Activated CD8-positive, alpha-beta memory T cell treated with anti-CD3 and anti-CD28 coated beads, Interleukin-2, amount 10 ng/mL, durations not matched to agents 7 days and 5 days (primary cell): Measurements from ENCODE around the gene GAS2L1. TPM values are rescaled to one million over a fixed set of nuclear protein-coding genes. Genes with fewer than 3 reads are reported as not detected.

ENCODE experiments used
- ATAC-seq: fragments of 150-1000 bp; cut with Tn5 transposase; one replicate; pipeline ENCODE4 v1.10.0; 2021; ENCODE audit warnings: moderate library complexity
- CTCF ChIA-PET: fragments of 350-600 bp; sonication (Branson Sonifier 250); formaldehyde crosslinking; loops from one replicate; lab custom pipeline; 2021; ENCODE audit warnings: antibody characterized with exemption; lab: Charles Lee
- DNase-seq: peaks from one replicate; pipeline ENCODE4 v3.0.0-alpha.2; 2020
- H3K27ac Mint-ChIP-seq: one replicate; pipeline ENCODE4 v1.8.0; 2021; ENCODE audit warnings: mild to moderate bottlenecking, mixed read lengths
- H3K27me3 Mint-ChIP-seq: one replicate; pipeline ENCODE4 v1.8.0; 2021; ENCODE audit warnings: mixed read lengths
- H3K36me3 Mint-ChIP-seq: one replicate; pipeline ENCODE4 v1.8.0; 2021; ENCODE audit warnings: mild to moderate bottlenecking, mixed read lengths
- H3K4me1 Mint-ChIP-seq: one replicate; pipeline ENCODE4 v1.8.0; 2021; ENCODE audit warnings: mixed read lengths
- H3K4me3 Mint-ChIP-seq: one replicate; pipeline ENCODE4 v1.8.0; 2021; ENCODE audit warnings: mild to moderate bottlenecking, moderate library complexity, mixed read lengths
- H3K9me3 Mint-ChIP-seq: one replicate; pipeline ENCODE4 v1.8.0; 2022; ENCODE audit warnings: low read depth, mixed read lengths
- total RNA-seq, 2 experiments: library from RNA; stranded (reverse); gene quantifications; one replicate each; pipeline ENCODE4 v1.2.3, GENCODE V29; 2021

The GAS2L1 gene
- total RNA-seq, 2 experiments from 2014 or later, result 12.0 to 16.9 TPM

- Mint-ChIP-seq H3K27ac (peak within 1 kb of the TSS; percentile 100), H3K36me3 (peaks cover 48% of the 10 kb centered on the region), H3K9me3 (no peaks in the 10 kb centered on the region), H3K4me1 (peaks cover 43% of the 10 kb centered on the region), H3K4me3 (peak within 1 kb of the TSS; percentile 91), H3K27me3 (no peaks in the 10 kb centered on the region)
- DNase-seq, result peak; percentile 96
- peak; percentile 91 for ATAC-seq
- CTCF ChIA-PET, result interaction anchor here (0.8 to 2.8 kb wide), 6 partner anchors 9 to 113 kb away, joined by 3 to 9 read pairs (median 5); no protein-coding TSS in a partner anchor
Measured at GRCh38 chr22:29267858-29268510, 38.5 kb upstream of the GAS2L1 start, which contains the start of the genes EWSR1 and RHBDD3. EWSR1 (plus strand) TSS chr22:29268268; CDS start chr22:29268337, 69 bp downstream. RHBDD3 (minus strand) TSS chr22:29267981; CDS start chr22:29265626, 2,355 bp downstream.

DNA sequence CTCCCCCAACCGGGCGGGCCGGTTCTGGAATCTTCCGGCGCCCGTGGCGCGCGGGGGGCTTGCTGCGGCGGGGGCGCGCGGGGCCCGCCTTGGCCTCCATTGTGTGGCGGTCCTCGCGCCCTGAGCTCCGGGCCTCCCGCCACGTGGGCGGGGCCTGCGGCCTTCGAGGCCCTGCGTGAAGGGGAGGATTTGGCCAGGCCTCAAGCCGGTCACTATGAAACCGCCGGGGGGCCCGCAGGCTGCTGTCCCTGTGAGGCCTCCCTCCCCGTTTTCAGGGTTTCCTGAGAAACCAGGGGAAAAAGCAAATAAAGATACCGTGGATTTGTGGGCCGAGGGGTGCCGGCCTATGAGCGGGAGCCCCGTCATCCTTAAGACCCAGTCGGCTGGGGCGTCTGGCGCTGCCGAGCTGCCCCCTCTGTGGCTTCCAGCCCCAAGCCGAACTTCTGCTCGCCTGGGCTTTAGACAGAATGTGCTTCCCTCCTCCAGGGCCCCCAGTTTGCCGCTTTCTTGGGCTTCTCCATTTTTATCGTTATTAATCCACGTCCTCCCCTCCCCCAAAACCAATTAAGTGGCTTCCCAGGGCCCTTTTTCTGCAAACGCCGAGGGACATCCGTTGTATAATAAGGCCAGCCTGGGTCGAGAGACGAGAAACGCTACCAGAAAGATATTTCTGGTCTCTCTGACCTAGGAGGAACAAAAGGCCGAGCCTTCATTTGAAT lies 37.8 kb upstream of the GAS2L1 start:
- CTCF ChIA-PET, result interaction anchor here (1.4 to 2.8 kb wide), 3 partner anchors 8 to 66 kb away, joined by 4 to 9 read pairs (median 9); no protein-coding TSS in a partner anchor
- Mint-ChIP-seq H3K27me3 (no peaks in the 10 kb centered on the region), H3K9me3 (no peaks in the 10 kb centered on the region), H3K4me3 (peak overlapping the region; percentile 91), H3K36me3 (peaks cover 55% of the 10 kb centered on the region), H3K4me1 (peaks cover 49% of the 10 kb centered on the region), H3K27ac (peak overlapping the region; percentile 100)
- DNase-seq (peak; percentile 61), ATAC-seq (peak; percentile 26)

DNA sequence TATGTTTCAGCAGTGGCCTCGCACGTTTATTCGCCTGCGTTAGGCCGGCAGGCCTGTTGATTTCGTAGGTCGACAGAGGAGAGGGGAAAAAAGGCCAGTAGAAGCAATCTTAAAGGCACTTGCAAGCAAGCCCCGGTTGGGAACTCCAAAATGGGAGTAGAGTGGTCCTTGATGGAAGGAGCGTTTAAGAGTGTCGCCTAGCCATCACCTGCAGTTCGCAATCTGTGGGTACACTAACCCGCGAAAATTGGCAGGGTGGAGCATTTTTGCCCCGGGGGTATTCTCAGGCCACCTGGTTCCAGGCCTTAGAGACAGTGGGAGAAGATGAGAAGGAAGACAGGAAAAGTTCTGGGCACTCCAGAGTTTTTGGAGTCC lies 37.2 kb upstream of the GAS2L1 start:
- Mint-ChIP-seq H3K27me3 (no peaks in the 10 kb centered on the region), H3K4me1 (peaks cover 49% of the 10 kb centered on the region), H3K36me3 (peaks cover 60% of the 10 kb centered on the region), H3K27ac (peak overlapping the region; percentile 100), H3K9me3 (no peaks in the 10 kb centered on the region), H3K4me3 (peak overlapping the region; percentile 91)
- no peak for ATAC-seq
- no peak for DNase-seq
- CTCF ChIA-PET, result interaction anchor here (1.4 kb wide), 1 partner anchor 10 kb away, joined by 3 read pairs; no protein-coding TSS in a partner anchor

DNA sequence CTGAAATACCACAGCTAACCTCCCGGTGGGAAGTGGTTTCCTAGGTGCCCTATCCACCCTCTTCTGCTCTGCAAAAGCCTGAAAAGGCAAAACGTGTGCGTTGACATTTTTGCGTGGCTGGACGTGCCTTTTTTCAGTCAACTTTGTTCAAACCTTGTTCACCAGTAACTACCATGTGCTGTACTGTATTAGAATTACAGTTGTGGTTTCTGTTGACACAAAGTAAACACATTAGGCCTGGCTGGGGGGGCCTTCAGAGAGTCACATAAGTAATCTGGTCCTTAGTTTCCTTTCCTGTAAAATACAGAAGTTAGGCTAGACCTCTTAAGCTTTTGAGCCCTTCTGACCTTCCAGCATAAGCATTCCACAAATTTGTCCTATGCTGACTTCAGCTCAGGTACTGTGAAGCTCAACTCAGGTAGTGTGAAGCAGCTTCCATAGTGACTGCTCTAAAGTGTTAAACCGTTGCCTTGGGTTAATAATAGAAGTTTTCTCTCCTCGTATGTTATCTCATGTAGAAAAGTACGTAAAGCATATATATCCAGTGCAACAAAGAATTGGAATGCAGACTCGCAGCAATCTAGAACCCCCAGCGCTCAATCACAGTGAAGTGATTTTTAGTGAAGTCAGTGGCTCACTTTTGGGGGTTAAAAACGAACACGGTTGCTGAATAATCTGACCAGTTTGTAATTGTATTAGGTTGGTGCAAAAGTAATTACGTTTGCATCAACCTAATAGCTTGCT lies 36.5 kb upstream of the GAS2L1 start:
- peaks cover 53% of the 10 kb centered on the region for H3K4me1 Mint-ChIP-seq
- peak overlapping the region; percentile 91 for H3K4me3 Mint-ChIP-seq
- no peaks in the 10 kb centered on the region for H3K9me3 Mint-ChIP-seq
- peak; percentile 55 for DNase-seq
- CTCF ChIA-PET, result interaction anchor here (0.8 to 1.4 kb wide), 3 partner anchors 10 to 44 kb away, joined by 3 read pairs; no protein-coding TSS in a partner anchor
- no peaks in the 10 kb centered on the region for H3K27me3 Mint-ChIP-seq
- H3K27ac Mint-ChIP-seq, result peak overlapping the region; percentile 100
- peaks cover 62% of the 10 kb centered on the region for H3K36me3 Mint-ChIP-seq
- no peak for ATAC-seq

GRCh38 chr22:29270475-29271271 lies 35.8 kb upstream of the GAS2L1 start:
- peak overlapping the region; percentile 91 for H3K4me3 Mint-ChIP-seq
- H3K9me3 Mint-ChIP-seq, result no peaks in the 10 kb centered on the region
- ATAC-seq (no peak), DNase-seq (no peak)
- H3K4me1 Mint-ChIP-seq, result peaks cover 59% of the 10 kb centered on the region
- H3K36me3 Mint-ChIP-seq, result peaks cover 68% of the 10 kb centered on the region
- peak overlapping the region; percentile 100 for H3K27ac Mint-ChIP-seq
- no peaks in the 10 kb centered on the region for H3K27me3 Mint-ChIP-seq
- CTCF ChIA-PET, result interaction anchor here (0.8 to 1.4 kb wide), 4 partner anchors 9 to 44 kb away, joined by 3 read pairs; no protein-coding TSS in a partner anchor

GRCh38 chr22:29272624-29273023 lies 33.8 kb upstream of the GAS2L1 start:
- H3K4me1 Mint-ChIP-seq, result peaks cover 62% of the 10 kb centered on the region
- ATAC-seq, result no peak
- H3K4me3 Mint-ChIP-seq, result no peak overlapping the region
- no peak for DNase-seq
- CTCF ChIA-PET, result interaction anchor here (1.2 kb wide), 1 partner anchor 27 kb away, joined by 3 read pairs; no protein-coding TSS in a partner anchor
- no peaks in the 10 kb centered on the region for H3K27me3 Mint-ChIP-seq
- peaks cover 82% of the 10 kb centered on the region for H3K36me3 Mint-ChIP-seq
- H3K27ac Mint-ChIP-seq, result no peak overlapping the region
- no peaks in the 10 kb centered on the region for H3K9me3 Mint-ChIP-seq

DNA sequence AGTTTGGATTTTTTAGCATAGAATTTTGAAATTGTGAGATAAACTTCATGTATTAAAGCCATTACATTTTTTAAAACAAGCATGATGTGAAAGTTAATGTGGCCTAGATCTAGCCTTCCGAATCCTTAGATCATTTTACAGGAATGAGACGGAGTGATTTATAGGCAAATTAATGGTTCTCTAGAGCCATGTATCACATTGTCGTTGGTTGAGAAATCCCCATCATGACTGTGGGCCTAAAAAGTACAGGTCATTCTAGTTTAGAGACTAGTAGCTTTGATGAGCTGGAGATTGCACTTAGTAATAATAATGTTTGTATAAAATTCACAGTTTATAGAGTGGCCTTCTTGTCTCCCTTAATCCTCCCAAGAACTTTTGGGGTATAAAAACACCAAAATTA lies 31.3 kb upstream of the GAS2L1 start:
- H3K4me1 Mint-ChIP-seq, result peaks cover 63% of the 10 kb centered on the region
- H3K27me3 Mint-ChIP-seq, result no peaks in the 10 kb centered on the region

DNA sequence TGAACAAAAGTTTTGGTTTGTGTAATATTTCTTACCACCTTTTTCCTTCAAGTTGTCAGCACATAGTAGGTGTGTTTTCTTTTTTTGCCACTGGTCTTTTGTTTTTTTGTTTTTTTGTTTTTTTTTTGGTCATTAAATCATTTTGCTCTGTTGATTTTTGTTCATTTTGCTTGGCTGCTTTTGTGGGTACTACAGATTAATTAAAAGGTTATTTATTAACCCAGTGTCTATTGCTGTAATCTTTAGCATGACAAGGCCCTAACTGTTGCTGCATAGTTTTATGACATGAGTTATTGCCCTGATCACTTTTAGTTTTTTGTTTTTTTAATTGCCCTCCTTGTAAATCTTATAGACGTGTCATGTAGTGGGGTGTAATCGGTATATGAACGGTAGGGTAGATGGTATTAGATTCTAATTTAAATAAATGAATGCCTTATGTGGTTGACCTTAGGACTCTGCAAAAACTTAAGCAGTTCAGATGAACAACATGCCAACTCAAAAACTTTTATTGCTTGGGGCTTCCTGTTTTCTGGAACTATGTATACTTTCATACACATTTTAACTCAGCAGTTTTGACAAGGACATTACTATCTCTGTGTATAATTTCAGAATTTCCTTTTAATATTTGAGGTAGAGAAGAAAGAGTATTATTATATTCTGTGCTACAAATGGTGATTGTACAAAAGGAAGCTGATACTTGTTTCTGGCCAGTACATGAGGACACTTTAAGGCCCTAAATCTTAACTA lies 30.5 kb upstream of the GAS2L1 start:
- no peaks in the 10 kb centered on the region for H3K27me3 Mint-ChIP-seq
- DNase-seq (no peak), ATAC-seq (no peak)
- CTCF ChIA-PET, result interaction anchor here (1.0 to 1.5 kb wide), 2 partner anchors 8 to 28 kb away, joined by 3 to 4 read pairs; partner anchors contain the start of genes EWSR1 and RHBDD3
- H3K4me3 Mint-ChIP-seq, result no peak overlapping the region
- H3K4me1 Mint-ChIP-seq, result peaks cover 57% of the 10 kb centered on the region
- no peaks in the 10 kb centered on the region for H3K9me3 Mint-ChIP-seq
- H3K36me3 Mint-ChIP-seq, result peaks cover 82% of the 10 kb centered on the region
- H3K27ac Mint-ChIP-seq, result no peak overlapping the region

More for the DNA sequence above, 31.3 kb upstream of the GAS2L1 start:
- no peak for DNase-seq
- no peaks in the 10 kb centered on the region for H3K9me3 Mint-ChIP-seq
- H3K4me3 Mint-ChIP-seq, result no peak overlapping the region
- no peak overlapping the region for H3K27ac Mint-ChIP-seq
- H3K36me3 Mint-ChIP-seq, result peaks cover 85% of the 10 kb centered on the region
- CTCF ChIA-PET, result interaction anchor here (0.6 kb wide), 1 partner anchor 30 kb away, joined by 3 read pairs; no protein-coding TSS in a partner anchor
- no peak for ATAC-seq

GRCh38 chr22:29277927-29278326 lies 28.5 kb upstream of the GAS2L1 start:
- peaks cover 39% of the 10 kb centered on the region for H3K4me1 Mint-ChIP-seq
- H3K27ac Mint-ChIP-seq, result no peak overlapping the region
- no peaks in the 10 kb centered on the region for H3K9me3 Mint-ChIP-seq
- ATAC-seq (no peak), DNase-seq (no peak)
- peaks cover 82% of the 10 kb centered on the region for H3K36me3 Mint-ChIP-seq
- no peaks in the 10 kb centered on the region for H3K27me3 Mint-ChIP-seq
- H3K4me3 Mint-ChIP-seq, result no peak overlapping the region
- CTCF ChIA-PET, result interaction anchor here (0.7 kb wide), 2 partner anchors 11 to 29 kb away, joined by 3 read pairs; partner anchors contain the start of gene GAS2L1

- H3K27me3 Mint-ChIP-seq, result no peaks in the 10 kb centered on the region
- ATAC-seq (no peak), DNase-seq (no peak)
- CTCF ChIA-PET, result no interaction called here
- peaks cover 12% of the 10 kb centered on the region for H3K4me1 Mint-ChIP-seq
- H3K27ac Mint-ChIP-seq, result no peak overlapping the region
- peaks cover 71% of the 10 kb centered on the region for H3K36me3 Mint-ChIP-seq
- H3K9me3 Mint-ChIP-seq, result no peaks in the 10 kb centered on the region
- no peak overlapping the region for H3K4me3 Mint-ChIP-seq
Measured at GRCh38 chr22:29284196-29284595, 22.3 kb upstream of the GAS2L1 start.

- no peak for DNase-seq
- Mint-ChIP-seq H3K4me3 (no peak overlapping the region), H3K36me3 (peaks cover 67% of the 10 kb centered on the region), H3K4me1 (peaks cover 8% of the 10 kb centered on the region), H3K27me3 (no peaks in the 10 kb centered on the region), H3K27ac (no peak overlapping the region), H3K9me3 (no peaks in the 10 kb centered on the region)
- CTCF ChIA-PET, result interaction anchor here (0.7 to 1.5 kb wide), 3 partner anchors 10 to 24 kb away, joined by 3 to 4 read pairs (median 3); no protein-coding TSS in a partner anchor
- no peak for ATAC-seq
Measured at GRCh38 chr22:29288837-29289236, 17.6 kb upstream of the GAS2L1 start.
